HG03159 (cell line): ENCODE results near the gene CCT3.
A peak's percentile ranks its signal among the peaks of the same experiment; 100 is the strongest.
"Not testable (repeated sequence)": the region's sequence is repeated elsewhere in the genome, so short reads cannot be mapped to it uniquely, and the experiment has no call there.

Experiments used
- ATAC-seq: cut with Tn5 transposase; IDR thresholded peaks from one replicate; pipeline ENCODE4 v1.9.1; 2021; ENCODE audit warnings: mild to moderate bottlenecking, moderate library complexity; ENCODE audit not compliant: unreplicated experiment

CCT3 gene

DNA sequence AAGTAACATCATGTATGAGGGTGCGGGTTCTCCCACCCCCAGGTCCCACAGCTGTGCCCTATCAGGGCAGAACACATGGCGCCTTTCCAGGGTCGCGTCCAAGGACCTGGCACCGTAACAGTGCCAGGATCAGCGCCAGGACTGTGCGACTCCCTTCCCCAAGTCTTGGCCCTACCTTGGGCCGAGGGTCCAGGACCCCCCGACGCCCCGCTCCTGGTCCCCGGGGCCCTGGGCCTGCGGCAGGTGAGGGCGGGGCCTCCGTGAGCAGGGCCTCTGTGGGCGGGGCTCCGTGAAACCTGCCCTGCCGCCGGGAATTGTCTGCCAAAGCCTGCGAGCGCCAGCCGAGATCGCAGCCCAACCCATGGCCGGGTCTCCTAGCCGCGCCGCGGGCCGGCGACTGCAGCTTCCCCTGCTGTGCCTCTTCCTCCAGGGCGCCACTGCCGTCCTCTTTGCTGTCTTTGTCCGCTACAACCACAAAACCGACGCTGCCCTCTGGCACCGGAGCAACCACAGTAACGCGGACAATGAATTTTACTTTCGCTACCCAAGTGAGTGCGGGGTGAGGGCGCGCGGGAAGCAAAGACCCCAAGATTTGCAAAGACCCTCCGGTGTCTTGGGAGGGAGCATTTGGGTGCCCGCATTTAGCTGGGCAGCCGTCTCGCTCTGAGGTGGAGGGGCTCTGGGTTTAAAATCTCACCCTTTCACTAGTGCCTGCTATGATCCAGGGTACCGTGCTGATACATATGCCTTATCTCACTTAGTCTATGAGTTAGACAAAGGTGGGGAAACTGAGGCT, 31.0 kb upstream of the CCT3 start, which contains the start of gene RHBG:
Gene RHBG, plus strand, starts transcription at position 323 of the 796 bp plus-strand sequence. Its CDS starts 39 bp downstream, at position 362.
- no peak for ATAC-seq

- ATAC-seq, result no peak
Observed at GRCh38 chr1:156368157-156368658, 30.1 kb upstream of the CCT3 start.

- no peak for ATAC-seq
Observed at GRCh38 chr1:156367383-156368156, 29.5 kb upstream of the CCT3 start.

GRCh38 chr1:156366378-156367166, 28.5 kb upstream of the CCT3 start:
- no peak for ATAC-seq

DNA sequence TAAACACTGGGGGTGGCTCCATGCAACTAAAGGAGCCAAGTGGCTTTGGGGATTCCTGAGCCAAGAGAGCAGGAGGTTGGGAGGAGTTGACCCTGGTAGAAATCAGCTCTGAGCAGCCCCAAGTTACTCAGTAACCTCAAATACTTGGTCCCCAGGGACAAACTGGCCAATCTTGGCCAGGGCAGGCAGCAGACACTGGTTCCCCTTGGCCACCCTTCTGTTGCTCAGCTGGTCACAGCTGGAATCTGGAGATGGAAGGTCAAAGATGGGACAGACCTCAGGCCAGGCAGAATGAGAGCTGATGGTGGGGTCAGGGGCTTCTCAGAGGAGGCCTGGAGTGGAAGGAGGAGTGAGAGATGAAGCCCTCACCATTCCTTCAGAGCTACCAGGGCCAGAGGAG, 27.7 kb upstream of the CCT3 start:
- no peak for ATAC-seq

DNA sequence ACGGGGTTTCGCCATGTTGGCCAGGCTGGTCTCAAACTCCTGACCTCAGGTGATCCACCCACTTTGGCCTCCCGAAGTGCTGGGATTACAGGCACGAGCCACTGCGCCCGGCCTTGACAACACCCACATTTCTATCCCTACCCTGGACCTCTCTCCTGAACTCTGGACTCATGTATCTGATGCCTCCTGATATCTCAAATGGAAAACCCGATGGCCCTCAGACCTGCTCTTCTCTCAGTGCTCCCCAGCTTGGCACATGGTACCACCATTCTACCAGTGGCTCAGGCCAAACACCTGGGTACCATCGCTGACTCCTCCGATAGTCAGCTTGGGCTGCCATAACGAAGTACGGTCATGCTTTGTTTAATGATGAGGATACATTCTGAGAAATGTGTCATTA, 22.4 kb upstream of the CCT3 start:
- no peak for ATAC-seq

GRCh38 chr1:156359973-156360372, 21.9 kb upstream of the CCT3 start:
- no peak for ATAC-seq

DNA sequence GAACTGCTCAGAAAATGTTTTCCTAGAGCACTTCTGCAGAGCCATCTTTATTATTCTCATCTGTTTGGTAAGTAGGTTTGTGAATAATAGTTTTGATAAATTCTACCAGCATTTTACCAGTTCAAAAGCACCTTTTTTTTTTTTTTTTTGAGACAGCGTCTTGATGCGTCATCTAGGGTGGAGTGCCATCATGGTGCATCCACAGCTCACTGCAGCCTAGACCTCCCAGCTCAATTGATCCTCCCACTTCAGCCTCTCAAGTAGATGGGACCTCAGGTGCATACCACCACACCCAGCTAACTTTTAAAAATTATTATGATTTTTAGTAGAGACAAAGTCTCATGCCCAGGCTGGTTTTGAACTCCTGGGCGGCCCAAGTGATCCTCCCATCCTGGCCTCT, 21.2 kb upstream of the CCT3 start:
- ATAC-seq, result no peak

GRCh38 chr1:156358641-156359040, 20.5 kb upstream of the CCT3 start:
- ATAC-seq, result no peak

DNA sequence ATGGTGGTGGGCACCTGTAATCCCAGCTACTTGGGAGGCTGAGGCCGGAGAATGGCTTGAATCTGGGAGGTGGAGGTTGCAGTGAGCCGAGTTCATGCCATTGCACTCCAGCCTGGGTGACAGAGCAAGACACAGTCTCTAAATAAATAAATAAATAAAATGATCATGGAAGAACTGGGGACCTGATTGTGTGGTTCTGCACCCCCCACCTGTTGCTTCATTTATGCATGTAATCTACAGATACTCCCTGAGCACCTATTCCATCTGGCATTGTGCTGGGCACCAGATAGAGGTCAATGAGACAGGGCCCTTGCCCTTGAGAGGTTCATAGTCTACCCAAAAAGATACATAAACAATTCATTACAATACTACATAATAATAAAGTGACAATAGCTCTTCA, 19.9 kb upstream of the CCT3 start:
- ATAC-seq, result no peak

DNA sequence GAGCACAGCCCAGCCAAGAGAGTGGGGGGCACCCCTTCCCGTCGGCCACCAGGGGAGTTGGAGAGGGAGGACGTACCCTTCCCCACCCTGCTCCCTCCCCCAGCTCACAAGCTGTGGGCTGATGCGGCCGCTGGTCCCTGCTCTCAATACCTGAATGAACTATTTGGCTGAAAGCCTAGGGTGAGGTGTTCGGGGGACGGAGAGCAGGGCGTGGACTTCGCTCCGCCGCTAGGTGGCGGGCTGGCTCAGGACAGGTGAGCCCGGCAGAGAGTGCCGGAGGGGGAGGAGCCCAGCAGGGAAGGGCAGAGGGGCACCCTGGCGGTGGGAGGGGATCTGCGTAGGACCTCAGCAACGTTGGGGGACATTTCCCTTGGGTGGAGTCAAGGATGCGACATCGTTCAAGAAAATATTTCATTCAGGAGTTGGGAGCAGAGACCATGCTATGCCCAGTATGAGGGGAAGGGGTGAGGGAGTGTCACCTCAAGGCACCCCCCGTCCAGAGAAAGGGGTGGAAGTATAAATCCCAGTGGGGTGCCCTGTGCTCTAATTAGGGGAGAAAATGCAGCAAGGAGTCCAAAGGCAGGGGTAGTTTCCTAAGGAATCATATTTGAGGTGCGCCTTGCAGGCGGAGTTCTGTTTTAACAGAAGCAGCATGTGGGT, 18.9 kb upstream of the CCT3 start:
- peak; percentile 52 for ATAC-seq

- ATAC-seq, result no peak
Observed at GRCh38 chr1:156356262-156356874, 18.3 kb upstream of the CCT3 start.

GRCh38 chr1:156352481-156352880, 14.4 kb upstream of the CCT3 start:
- ATAC-seq, result not testable (repeated sequence)

- no peak for ATAC-seq
Observed at GRCh38 chr1:156347331-156347730, 9.2 kb upstream of the CCT3 start.

- no peak for ATAC-seq
Observed at GRCh38 chr1:156346636-156347035, 8.5 kb upstream of the CCT3 start.

- ATAC-seq, result not testable (repeated sequence)
Observed at GRCh38 chr1:156346035-156346434, 7.9 kb upstream of the CCT3 start.

DNA sequence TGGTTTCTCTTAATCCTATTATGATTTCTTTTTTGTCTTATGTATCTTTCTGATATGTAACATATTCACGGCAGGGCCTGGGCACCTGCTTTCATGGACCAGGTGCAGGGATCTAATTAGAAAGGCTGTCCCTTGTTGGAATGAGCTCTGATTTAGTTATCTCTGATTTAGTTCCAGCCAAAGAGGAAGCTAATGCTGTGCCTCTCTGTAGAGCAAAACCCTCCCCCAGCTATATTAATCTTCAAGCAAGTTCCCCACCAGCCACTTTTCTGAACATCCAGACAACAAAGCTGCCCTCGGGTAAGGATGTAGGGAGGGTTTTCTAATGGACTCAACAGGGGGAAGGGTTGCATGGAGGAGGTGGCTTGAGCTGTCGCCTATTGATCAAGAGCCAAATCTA, 6.3 kb upstream of the CCT3 start:
- no peak for ATAC-seq

DNA sequence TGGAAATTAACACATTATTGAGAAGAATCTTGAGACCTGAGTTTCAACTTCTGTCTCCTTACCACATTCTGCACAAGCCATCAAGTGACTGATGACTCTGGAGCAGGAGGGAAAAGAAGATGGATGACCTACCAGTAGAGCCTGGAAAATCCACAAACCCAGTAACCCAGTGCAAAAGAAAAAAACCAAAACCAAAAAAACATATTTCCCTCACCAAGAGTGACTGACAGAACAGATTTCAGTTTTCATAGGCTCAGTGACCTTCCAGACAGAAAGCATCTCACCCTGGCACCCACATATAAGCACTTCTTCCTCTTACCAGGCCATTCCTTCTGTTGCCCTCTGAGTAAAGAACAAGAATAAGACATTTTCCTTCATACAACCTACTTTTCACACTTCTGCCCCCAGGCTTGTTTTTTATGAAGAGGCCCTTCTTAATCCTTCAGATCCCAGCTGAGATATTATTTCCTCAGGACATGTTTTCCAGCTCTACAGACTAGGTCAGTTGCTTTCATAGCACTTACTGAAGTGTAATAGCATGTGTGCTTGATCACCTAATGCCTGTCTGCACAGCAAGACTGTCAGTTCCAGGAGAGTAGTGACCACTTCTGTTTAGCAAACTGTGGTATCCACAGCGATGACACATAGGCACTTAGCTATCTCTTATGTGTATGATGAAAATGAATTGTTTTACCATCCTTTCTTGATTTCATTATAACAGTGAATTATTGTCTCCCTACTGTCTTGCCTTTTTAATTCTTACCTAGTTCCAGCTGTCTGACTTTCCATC, 4.3 kb upstream of the CCT3 start:
- ATAC-seq, result no peak

GRCh38 chr1:156337888-156338179, 258 bp downstream of the CCT3 start:
- no peak for ATAC-seq
